Esophagus mucosa (tissue), 1 donor: ENCODE measurements around the gene OR12D1. TPM values are rescaled to one million over a fixed set of nuclear protein-coding genes. Genes with fewer than 3 reads are reported as not detected.
"Not testable (repeated sequence)": the region's sequence is repeated elsewhere in the genome, so short reads cannot be mapped to it uniquely, and the experiment has no call there.

Experiments used
- ATAC-seq: fragments of 200-7000 bp; cut with Tn5 transposase; one replicate; pipeline ENCODE4 v1.9.1; 2020
- total RNA-seq: library from RNA; stranded (reverse); gene quantifications from one replicate; pipeline ENCODE4 v1.2.4, GENCODE V29; 2023
- donor health status: DM: yes; HTN: yes; CAD: no.

OR12D1 gene
- not detected for total RNA-seq

DNA sequence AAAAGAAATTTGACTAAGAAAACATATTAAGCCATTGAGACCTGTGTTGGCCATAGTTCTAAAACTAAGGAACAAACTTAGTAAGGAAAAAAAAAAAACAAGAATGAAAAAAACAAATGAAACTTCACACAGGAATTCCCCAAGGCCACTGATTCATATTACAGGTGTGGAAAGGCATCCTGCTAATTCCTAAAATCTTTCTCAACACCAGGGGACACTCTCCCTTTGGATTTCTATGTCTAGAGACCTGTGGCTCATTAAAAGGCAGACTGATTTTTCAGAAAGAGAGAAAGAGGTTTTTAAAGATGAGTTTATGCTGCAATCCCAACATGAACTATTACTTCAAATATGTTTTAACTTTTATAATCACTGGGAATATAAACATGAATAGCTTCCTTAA lies at the start of gene OR12D1:
Gene OR12D1 (plus strand): TSS at position 341 of the 400 bp plus-strand sequence.
- ATAC-seq = no peak

DNA sequence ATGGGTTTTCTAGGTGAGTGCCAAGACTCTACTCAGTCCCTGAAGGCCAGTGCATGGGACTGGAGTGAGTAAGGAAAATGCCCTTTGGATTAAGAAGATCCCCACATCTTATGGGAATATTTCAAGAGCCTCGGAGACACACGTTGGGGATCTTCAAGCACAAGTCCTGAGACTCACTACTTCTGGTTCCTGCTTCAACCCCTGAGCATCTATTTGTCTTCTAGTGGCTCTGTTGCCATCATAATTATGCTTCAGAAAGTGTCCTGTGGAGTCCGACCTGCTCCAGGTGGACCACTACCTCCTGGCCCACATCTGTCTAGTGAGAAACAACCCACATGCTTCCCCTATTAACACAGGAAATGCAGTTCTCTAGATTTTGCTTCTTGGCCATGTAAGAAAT lies 46.0 kb upstream of the OR12D1 start, which contains the start of gene OR5V1:
Gene OR5V1 (minus strand): TSS at position 101 of the 400 bp plus-strand sequence. CDS start 12,670 bp downstream, outside the sequence.
- ATAC-seq = no peak

DNA sequence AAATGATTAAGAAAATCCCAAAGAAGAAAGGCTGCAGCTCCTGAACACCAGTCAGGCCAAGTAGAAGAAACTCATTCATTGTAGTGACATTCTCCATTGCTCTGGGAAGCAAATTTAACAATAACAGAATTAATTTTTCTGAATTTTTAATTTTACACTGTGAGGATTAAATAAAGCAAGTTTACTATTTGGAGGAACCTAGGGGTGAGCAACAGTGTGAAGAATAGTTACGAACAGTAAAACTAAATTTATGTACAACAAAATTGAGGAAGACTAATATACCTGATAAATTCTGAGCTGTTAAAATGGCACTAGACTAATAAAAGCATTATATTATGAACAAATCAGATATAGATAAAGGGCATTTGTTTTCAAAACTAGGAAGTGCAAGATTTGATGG lies 39.5 kb upstream of the OR12D1 start, which contains the start of gene OR12D3:
Gene OR12D3 (minus strand): TSS at position 101 of the 400 bp plus-strand sequence. CDS start 4 bp downstream, at position 97.
- no peak for ATAC-seq

DNA sequence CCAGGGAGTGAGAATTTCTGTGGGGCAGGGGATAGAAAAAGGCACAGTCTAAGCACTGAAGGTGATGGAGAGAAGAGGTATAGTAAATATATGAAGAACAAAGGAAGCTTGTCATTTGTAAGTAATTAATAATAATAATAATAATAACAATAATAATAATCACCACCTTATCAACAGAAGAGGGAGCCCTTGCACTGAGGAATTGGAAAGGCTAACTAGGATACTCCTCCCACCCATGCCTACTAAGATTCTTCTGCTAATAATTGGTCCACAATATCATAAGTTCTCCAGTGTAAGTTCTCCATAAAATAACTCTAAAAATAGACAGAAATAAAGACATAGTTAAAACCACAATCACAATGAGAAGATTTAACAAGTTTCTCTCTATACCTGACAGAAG lies 38.7 kb upstream of the OR12D1 start:
- ATAC-seq = no peak

DNA sequence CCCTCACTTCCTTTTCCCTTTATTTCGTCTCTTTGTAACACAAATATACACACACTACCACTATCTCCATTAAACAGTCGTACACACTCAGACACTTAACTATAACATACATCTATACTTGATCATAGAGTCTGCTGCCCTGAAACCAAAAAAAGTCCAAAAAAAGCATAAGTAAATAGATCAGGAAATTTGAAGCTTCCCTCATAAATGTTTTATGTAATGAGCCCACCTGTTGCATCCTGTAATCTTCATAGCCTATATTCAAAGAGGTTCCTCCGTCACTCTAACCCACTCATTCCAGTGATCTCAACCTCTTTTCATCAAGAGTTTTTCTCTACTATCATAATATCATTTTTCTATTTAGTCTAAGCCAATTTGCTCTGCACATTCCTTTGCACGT lies 26.2 kb upstream of the OR12D1 start:
- no peak for ATAC-seq

DNA sequence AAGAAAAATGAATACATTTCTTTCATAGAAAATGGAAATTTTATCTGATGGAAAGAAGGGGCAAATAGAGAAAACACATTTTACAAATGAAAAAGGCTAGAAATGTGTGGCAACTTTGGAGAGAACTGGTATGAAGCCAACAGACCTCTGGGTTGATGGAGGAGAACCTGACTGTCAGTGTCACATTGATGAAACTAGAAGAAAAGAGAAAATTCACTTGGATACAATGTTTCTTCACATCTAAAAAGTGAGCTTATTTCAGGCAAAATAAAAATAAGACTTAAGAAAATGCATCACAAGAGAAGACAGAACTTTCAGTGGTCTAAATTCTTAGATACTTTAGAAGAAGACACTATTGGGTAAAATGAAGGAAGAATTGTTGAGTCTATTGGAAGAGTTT lies 19.4 kb upstream of the OR12D1 start, which contains the start of gene OR12D2:
Gene OR12D2 (plus strand): TSS at position 301 of the 400 bp plus-strand sequence. CDS start 1,069 bp downstream, outside the sequence.
- ATAC-seq = no peak

DNA sequence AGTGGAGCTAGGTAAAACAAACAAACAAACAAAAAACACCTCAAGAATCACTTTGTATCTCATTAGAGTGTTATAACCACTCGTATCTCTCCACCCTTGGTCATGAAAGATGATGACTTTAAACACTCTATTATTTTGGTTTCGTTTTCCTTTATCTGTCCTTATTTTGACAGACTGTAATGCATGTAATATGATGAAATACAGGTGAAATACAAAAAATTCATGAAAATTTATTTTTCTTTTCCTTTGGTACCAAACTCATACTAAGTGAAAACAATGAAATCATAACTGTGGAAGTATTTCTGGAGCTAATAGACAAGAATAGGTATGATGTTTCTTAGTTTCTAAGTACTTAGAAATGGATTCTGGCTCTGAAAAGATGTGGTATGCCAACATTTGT lies 15.2 kb upstream of the OR12D1 start:
- no peak for ATAC-seq

DNA sequence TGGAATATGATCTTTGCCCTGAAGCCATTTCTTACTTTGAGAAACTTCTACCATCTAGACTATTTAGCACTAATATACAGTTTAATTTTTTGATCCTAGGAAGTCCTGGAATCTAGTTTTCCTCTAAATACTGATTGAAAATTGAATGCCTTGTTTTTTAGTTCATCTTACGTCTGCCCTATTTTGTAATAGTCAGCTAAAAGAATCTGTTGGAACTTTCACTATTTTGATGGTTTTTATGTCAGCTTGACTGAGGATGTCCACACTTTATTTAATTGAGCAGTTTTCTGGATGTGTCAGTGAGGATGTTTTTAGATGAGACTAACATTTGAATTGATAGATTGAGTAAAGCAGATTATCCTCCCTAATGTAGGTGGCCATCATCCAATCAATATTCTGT lies 10.9 kb upstream of the OR12D1 start:
- no peak for ATAC-seq

DNA sequence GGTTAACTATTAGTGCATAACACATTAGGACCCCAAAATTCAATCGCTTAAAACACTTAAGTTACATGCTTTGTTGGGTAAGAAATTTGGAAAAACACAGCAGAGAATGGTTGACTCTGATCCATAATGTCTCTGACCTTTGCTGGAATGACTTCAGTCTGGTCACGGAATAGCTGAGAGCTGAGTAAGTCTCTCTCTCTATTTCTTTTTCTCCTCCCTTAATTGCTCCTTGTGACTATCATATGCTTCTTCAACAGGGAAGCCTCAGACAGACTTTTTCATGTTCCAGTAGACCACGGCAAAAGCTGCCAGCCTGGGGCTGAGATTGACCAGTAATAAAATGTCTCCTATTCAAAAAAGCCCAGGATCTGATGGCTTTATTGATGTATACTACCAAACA lies 4.8 kb downstream of the OR12D1 start:
- ATAC-seq = no peak

DNA sequence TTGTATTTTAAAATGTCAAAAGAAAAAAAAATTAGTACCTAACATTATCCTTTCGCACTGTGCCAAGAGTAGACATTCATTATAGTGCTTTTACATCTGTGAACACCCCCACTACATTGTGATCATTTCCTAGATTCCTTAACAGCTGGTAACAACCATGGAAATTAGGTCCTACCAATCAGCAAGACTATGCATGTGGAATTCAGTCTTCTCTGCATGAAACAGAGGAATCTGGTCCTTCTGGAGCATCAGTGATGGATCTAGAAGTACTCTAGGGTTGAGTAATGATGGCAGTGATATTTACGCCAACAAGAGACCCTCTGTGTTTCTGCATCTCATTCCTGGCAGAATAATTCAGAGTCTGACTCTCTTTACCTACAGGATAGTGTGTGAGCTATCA lies 9.4 kb downstream of the OR12D1 start:
- no peak for ATAC-seq

DNA sequence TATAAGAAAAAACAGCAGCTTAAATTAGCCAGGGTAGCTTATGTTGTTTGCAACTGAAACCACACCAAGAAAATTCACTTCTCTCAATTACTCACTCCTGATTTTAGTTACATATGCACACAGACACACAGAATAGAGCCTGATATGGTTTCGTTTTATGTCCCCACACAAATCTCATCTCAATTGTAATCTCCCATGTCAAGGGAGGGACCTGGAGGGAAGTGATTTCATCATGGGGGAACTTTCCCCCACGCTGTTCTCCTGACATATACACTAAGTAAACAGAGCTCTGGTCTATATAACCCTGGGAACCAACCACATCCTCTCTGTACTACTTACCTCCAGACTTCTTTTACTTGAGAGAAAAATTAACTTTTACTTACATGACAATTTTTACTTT lies 9.8 kb downstream of the OR12D1 start:
- ATAC-seq = no peak

DNA sequence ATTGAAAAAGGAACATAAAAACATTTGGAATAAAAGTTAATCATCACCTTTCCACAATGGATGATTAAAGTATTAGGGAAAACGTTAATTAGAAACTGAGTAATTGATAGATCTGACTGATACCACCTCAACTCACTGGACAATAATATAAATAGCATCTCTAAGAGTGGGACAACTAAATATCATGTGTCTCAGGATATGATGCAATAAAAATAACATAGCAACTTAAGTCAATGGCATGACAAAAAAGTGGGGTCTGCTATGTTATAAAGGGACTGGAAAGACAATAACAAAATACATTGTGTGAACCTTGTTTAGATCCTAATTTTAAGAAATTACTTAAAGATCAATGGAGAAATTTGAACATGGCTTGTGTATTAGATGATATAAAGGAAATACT lies 10.3 kb downstream of the OR12D1 start:
- no peak for ATAC-seq

DNA sequence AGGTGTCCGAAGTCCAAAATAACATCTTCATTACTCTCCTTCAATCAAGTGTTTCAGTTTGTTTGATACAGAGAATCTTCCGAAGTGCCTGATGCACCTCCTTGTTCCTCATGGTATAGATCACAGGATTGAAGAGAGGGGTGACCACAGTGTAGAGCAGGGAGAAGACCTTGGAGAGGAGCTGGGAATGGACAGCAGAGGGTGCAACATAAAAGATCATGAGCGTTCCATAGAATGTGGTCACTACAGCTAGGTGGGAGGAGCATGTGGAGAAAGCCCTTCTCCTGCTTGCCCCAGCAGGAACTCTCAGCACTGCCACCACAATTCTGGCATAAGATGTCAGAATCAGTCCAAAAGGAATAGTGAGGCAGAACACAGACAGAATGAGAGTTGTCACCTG lies 11.9 kb downstream of the OR12D1 start:
- no peak for ATAC-seq

DNA sequence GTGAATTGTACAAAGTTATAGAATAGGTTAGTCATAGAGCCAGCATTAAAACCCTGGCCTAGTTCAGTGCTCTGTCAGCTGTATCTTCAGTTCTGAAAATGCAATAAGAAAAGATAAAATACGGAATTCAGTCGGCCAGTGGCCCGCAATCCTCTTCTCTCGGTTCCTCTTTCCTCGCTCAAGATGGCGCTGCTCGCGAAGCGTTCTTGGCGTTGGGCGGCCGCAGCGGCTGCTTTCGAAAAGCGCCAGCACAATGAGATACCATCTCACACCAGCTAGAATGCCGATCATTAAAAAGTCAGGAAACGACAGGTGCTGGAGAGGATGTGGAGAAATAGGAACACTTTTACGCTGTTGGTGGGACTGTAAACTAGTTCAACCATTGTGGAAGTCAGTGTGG lies 22.0 kb downstream of the OR12D1 start:
- not testable (repeated sequence) for ATAC-seq

DNA sequence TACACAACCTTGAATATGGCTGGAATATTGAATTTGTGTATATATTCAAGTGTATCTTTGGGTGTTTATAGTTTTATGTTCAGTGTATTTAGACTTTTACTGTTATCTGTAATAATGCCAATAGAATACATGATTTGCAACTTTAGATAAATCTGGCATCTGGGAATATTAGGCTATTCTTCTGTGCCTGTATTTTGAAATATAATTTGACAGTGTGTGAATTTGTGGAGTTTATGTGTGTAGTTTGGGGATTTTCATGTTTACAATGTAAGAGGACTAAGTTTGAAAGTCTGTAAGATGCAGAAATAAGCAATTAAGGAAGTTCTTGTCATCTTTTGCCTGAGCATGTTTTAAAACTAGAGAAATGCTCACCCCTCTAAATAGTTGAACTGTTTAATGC lies 24.3 kb downstream of the OR12D1 start, which contains the start of gene OR10C1:
Gene OR10C1 (plus strand): TSS at position 301 of the 400 bp plus-strand sequence. CDS start 710 bp downstream, outside the sequence.
- no peak for ATAC-seq

DNA sequence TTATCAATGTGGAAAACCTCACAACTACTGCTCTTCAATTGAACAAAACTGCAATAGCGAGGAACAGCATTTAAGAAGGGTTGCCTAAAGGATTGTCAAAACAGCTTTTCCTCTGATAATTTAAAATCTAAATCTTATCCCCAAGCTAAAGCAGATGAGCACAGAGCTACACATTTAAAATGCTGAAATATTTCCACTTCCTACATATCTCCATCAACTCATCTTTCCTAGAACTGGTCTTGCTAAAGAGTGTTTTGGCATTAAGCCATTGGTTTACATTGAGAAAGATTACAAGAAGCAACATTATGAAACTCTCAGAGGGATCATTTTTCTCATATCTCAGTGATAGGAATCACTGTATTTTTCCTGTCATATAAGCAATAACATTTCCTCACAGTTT lies 28.0 kb downstream of the OR12D1 start:
- no peak for ATAC-seq

DNA sequence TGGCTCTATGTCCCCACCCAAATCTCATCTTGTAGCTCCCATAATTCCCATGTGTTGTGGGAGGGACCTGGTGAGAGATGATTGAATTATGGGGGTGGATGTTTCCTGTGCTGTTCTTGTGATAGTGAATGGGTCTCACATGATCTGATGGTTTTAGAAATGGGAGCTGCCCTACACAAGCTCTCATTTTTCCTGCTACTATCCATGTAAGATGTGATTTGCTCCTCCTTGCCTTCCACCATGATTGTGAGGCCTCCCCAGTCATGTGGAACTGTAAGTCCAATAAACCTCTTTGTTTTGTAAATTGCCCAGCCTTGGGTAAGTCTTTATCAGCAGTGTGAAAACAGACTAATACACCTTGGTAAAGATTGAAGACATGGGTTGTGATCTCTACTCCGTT lies 29.3 kb downstream of the OR12D1 start:
- not testable (repeated sequence) for ATAC-seq

DNA sequence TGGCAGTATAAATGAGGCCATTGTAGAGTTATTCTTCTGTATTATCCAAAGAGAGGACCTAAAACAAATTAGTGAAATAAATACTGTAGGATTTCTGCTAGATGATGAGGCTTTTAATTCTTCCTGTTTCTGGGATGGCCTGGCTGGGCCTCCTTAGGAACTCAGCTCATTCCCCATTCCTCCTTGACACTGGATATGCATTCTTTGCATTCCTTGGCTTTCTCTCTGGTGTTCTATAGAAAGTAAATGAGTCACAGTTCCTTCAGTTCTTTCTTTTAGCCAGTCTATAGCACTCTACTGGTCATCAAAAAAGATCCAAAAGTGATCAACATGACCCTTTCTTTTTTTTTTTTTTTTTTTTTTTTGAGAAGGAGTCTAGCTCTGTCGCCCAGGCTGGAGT lies 32.9 kb downstream of the OR12D1 start:
- no peak for ATAC-seq

DNA sequence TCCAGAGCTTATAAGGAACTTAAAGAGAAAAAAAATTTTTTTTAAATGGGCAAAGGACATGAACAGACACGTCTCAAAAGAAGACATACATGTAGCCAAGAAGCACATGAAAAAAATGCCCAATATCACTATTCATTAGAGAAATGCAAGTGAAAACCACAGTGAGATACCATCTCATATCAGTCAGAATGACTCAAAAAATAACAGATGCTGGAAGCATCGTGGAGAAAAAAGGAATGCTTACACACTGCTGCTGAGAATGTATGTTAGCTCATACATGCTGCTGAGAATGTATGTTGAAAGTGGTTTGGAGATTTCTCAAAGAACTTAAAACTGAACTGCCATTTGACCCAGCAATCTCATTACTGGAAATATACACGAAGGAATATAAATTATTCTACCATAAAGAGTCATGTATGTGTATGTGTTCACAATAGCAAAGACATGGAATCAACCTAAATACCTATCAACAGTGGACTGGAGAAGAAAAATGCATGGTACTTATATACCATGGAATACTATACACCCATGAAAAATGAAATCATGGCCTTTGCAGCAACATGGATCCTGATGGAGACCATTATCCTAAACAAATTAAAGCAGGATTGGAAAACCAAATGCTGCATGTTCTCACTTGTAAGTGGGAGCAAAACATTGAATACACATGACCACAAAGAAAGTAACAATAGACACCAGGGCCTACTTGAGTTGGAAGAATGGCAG lies 36.9 kb downstream of the OR12D1 start:
- no peak for ATAC-seq

DNA sequence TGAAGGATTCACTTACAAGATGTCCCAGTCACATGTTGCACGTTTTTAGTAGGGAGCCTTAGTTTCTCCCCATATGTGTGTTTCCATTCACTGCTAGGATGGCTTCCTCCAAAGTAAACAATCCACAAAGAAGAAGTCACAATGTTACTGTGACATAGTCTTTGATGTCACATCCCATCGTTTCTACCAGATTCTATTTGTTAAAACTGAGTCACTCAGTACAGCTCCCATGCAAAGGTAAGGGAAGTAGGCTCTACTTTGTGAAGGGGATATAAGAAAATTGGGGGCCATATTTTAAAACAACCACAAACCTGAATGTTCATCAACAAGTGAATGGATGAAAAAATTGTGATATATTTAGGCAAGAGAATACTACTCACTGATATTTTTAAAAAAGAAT lies 42.2 kb downstream of the OR12D1 start, which contains the start of the genes OR11A1 and OR2H1:
Gene OR11A1 (minus strand): TSS at position 101 of the 400 bp plus-strand sequence. CDS start 29,430 bp downstream, outside the sequence.
Gene OR2H1 (plus strand): TSS at position 185 of the 400 bp plus-strand sequence. CDS start 4,615 bp downstream, outside the sequence.
- no peak for ATAC-seq

DNA sequence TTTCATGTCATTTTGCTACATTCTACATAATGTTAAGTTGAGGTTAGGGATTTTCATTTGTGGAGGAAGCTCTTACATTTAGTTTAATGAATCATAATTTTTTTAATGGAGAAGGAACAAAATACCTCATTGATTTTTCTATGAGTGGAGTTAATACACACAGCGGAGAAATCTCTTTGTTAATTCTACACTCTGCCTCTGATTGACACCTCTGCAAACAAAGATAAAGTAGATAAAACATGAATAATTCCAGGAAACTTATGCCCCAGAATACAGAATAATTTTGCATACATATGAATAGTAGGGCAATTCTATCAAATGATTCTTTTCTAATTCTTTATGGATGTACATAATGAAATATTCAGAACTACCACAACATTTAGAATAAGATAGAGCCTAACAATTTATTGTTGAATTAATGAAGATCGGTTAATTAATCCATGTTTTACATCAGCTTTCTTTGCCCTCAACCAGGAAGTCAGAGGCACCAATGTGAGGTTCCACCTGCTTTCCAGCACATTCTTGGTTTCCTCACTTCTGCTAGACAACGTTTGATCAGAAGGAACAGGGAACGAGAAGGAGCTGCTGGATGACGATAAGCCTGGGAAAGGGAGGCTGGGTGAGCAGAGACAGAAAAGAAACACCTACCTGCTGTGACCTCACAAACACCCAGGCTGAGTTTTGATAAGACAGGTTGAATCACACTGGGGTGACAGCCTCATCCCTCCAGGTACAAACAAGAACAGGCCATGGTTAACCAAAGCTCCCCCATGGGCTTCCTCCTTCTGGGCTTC lies 46.5 kb downstream of the OR12D1 start:
- ATAC-seq = no peak

DNA sequence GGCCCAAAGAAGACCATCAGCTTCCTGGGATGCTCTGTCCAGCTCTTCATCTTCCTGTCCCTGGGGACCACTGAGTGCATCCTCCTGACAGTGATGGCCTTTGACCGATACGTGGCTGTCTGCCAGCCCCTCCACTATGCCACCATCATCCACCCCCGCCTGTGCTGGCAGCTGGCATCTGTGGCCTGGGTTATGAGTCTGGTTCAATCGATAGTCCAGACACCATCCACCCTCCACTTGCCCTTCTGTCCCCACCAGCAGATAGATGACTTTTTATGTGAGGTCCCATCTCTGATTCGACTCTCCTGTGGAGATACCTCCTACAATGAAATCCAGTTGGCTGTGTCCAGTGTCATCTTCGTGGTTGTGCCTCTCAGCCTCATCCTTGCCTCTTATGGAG lies 47.3 kb downstream of the OR12D1 start:
- no peak for ATAC-seq

DNA sequence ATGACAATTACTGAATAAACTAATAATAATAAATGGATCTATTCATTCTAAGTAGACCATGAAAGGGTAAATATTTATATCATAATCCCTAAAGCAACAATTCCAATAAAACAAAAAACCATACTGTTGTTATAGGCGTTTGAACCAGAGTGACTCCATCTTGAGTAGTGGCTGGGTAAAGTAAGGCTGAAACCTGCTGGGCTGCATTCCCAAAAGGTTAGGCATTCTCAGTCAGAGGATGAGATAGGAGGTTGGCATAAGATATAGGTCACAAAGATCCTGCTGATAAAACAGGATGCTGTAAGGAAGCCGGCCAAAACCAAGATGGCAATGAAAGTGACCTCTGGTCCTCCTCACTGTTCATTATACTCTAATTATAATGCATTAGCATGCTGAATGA lies 50.6 kb downstream of the OR12D1 start:
- ATAC-seq = no peak
